HG03066 (cell line): ENCODE results near the gene KIF5A.
"Not testable (repeated sequence)": the region's sequence is repeated elsewhere in the genome, so short reads cannot be mapped to it uniquely, and the experiment has no call there.

Source experiments
- ATAC-seq: cut with Tn5 transposase; IDR thresholded peaks from one replicate; pipeline ENCODE4 v1.9.1; 2021; ENCODE audit warnings: low read depth; ENCODE audit not compliant: unreplicated experiment

Gene KIF5A

GRCh38 chr12:57552306-57552651, 2.4 kb downstream of the KIF5A start:
- ATAC-seq: no peak

- ATAC-seq: no peak
Observed at GRCh38 chr12:57552835-57553313, 3.0 kb downstream of the KIF5A start.

- no peak for ATAC-seq
Observed at GRCh38 chr12:57553343-57554202, 3.7 kb downstream of the KIF5A start.

- no peak for ATAC-seq
Observed at GRCh38 chr12:57554453-57554852, 4.6 kb downstream of the KIF5A start.

GRCh38 chr12:57554897-57555296, 5.1 kb downstream of the KIF5A start:
- no peak for ATAC-seq

GRCh38 chr12:57558864-57559263, 9.0 kb downstream of the KIF5A start:
- no peak for ATAC-seq

- ATAC-seq: no peak
Observed at GRCh38 chr12:57560516-57560915, 10.7 kb downstream of the KIF5A start.

GRCh38 chr12:57561117-57561516, 11.3 kb downstream of the KIF5A start:
- not testable (repeated sequence) for ATAC-seq

GRCh38 chr12:57563358-57563757, 13.5 kb downstream of the KIF5A start:
- ATAC-seq: no peak

- no peak for ATAC-seq
Observed at GRCh38 chr12:57564178-57564740, 14.4 kb downstream of the KIF5A start.

- ATAC-seq: no peak
Observed at GRCh38 chr12:57568838-57569237, 19.0 kb downstream of the KIF5A start.

GRCh38 chr12:57569858-57570257, 20.0 kb downstream of the KIF5A start:
- no peak for ATAC-seq

GRCh38 chr12:57570438-57570837, 20.6 kb downstream of the KIF5A start:
- ATAC-seq: not testable (repeated sequence)

- ATAC-seq: no peak
Observed at GRCh38 chr12:57571926-57572762, 22.3 kb downstream of the KIF5A start.

GRCh38 chr12:57574795-57575194, 25.0 kb downstream of the KIF5A start:
- no peak for ATAC-seq

GRCh38 chr12:57575771-57576612, 26.1 kb downstream of the KIF5A start:
- no peak for ATAC-seq

- ATAC-seq: no peak
Observed at GRCh38 chr12:57576613-57577160, 26.8 kb downstream of the KIF5A start.

- ATAC-seq: no peak
Observed at GRCh38 chr12:57577981-57578758, 28.3 kb downstream of the KIF5A start.

- ATAC-seq: no peak
Observed at GRCh38 chr12:57579011-57579410, 29.2 kb downstream of the KIF5A start.
